GM12878 (cell line): ENCODE results near the gene ZNF48. TPM values are rescaled to one million over a fixed set of nuclear protein-coding genes. Genes with fewer than 3 reads are reported as not detected.

ENCODE experiments used
- ATAC-seq: fragments of 200-7000 bp; cut with Tn5 transposase; 3 replicates; pipeline ENCODE4 v1.9.1; 2020; ENCODE audit warnings: mild to moderate bottlenecking, moderate library complexity
- BruUV-seq: library from RNA; stranded (reverse); fragments of 400-500 nt; replicated peaks from 2 replicates; lab custom pipeline; 2021; lab: Mats Ljungman, UMichigan
- CTCF ChIA-PET: fragments of 300-600 bp; sonication (Branson Sonifier 250); formaldehyde crosslinking; extraction: SDS; loops from one replicate; lab custom pipeline; 2021; ENCODE audit warnings: inconsistent platforms; lab: Yijun Ruan, JAX
- POLR2A ChIA-PET: fragments of 350-600 bp; formaldehyde crosslinking; extraction: SDS; loops from one replicate; lab custom pipeline; 2021; ENCODE audit warnings: inconsistent platforms; lab: Charles Lee
- RAD21 ChIA-PET: fragments of 300-600 bp; sonication (Branson Sonifier 250); formaldehyde crosslinking; loops from one replicate; lab custom pipeline; 2023; ENCODE audit warnings: antibody characterized with exemption; ENCODE audit not compliant: unreplicated experiment; lab: Charles Lee
- SMC1A ChIA-PET: fragments of 300-600 bp; sonication (Branson Sonifier 250); formaldehyde crosslinking; loops from one replicate; lab custom pipeline; 2023; ENCODE audit not compliant: unreplicated experiment, uncharacterized antibody; lab: Charles Lee
- DNase-seq: peaks from one replicate; pipeline ENCODE4 v3.0.0-alpha.2; 2011; ENCODE audit warnings: low read depth, low spot score
- FAIRE-seq: peaks from 3 replicates; lab custom pipeline; 2011; peaks lifted over from hg19 to GRCh38; lab: Jason Lieb, UNC
- H2AFZ ChIP-seq: 2 replicates; pipeline ENCODE4 v1.6.0; 2011; ENCODE audit warnings: low read depth, low read length, control low read depth; ENCODE audit not compliant: control insufficient read depth
- H3K27ac ChIP-seq: 2 replicates; pipeline ENCODE4 v1.5.1; 2011; ENCODE audit warnings: control low read depth; ENCODE audit not compliant: control insufficient read depth, insufficient read depth
- H3K27me3 ChIP-seq, 2 experiments: replicated peaks in 1 of 2; 2 replicates each; pipeline versions ENCODE4 v1.6.0 to v1.6.1; 2011; ENCODE audit warnings: low read length in 1 of 2; ENCODE audit not compliant: control insufficient read depth in 2 of 2, insufficient read depth in 2 of 2
- H3K36me3 ChIP-seq, 2 experiments: 2 replicates each; pipeline ENCODE4 v1.5.1; 2011; ENCODE audit warnings: low read length in 1 of 2; ENCODE audit not compliant: control insufficient read depth in 2 of 2, insufficient read depth in 2 of 2
- H3K4me1 ChIP-seq: 2 replicates; pipeline ENCODE4 v1.6.1; 2011; ENCODE audit warnings: mild to moderate bottlenecking, low read length, moderate library complexity, mixed read lengths; ENCODE audit not compliant: control insufficient read depth, insufficient read depth
- H3K4me2 ChIP-seq: 2 replicates; pipeline ENCODE4 v1.6.0; 2011; ENCODE audit warnings: control low read depth; ENCODE audit not compliant: control insufficient read depth, insufficient read depth
- H3K4me3 ChIP-seq: fragments of 200-600 bp; sonication (generic); 2 replicates; pipeline ENCODE4 v1.5.1; 2016
- H3K79me2 ChIP-seq: 2 replicates; pipeline ENCODE4 v1.6.0; 2011; ENCODE audit warnings: low read length; ENCODE audit not compliant: control insufficient read depth, insufficient read depth
- H3K9ac ChIP-seq: 2 replicates; pipeline ENCODE4 v1.8.0; 2011; ENCODE audit warnings: low read length, control low read depth, mixed read lengths; ENCODE audit not compliant: control insufficient read depth, insufficient read depth
- H3K9me3 ChIP-seq: replicated peaks from 3 replicates; pipeline ENCODE4 v1.5.1; 2011; ENCODE audit warnings: mild to moderate bottlenecking, low read length; ENCODE audit not compliant: control insufficient read depth, insufficient read depth
- H4K20me1 ChIP-seq: 2 replicates; pipeline ENCODE4 v1.6.0; 2011; ENCODE audit not compliant: control insufficient read depth, insufficient read depth
- JUND ChIP-seq: IDR thresholded peaks from 2 replicates; pipeline ENCODE4 v1.6.1; 2012; ENCODE audit warnings: low read depth, mild to moderate bottlenecking, low read length, improper control_type of control experiment, moderate library complexity
- WGBS: methylation state at CpG from one replicate; pipeline ENCODE4 v1.1.6; 2016; ENCODE audit warnings: low lambda C conversion rate; ENCODE audit not compliant: insufficient replicate concordance, insufficient coverage; ENCODE audit errors: missing lambda C conversion rate; 5-methylcytosine and 5-hydroxymethylcytosine counted together
- in situ Hi-C: fragments of 300-500 bp; cut with MboI; formaldehyde crosslinking; loops from 9 replicates; pipeline ENCODE4 v1.14.3; 2018; ENCODE audit warnings: mixed read lengths
- intact Hi-C: fragments of 100-400 bp; cut with micrococcal nuclease; formaldehyde crosslinking; loops from one replicate; pipeline ENCODE4 v1.14.2; 2022; ENCODE audit not compliant: unreplicated experiment
- polyA plus RNA-seq, 11 experiments: library from polyadenylated mRNA; depleted of rRNA in 4 of 11; unstranded in 6 of 11; stranded (reverse) in 5 of 11; fragments of >200 nt; fragmentation: Nextera tagmentation in 4 of 11; fragmentation: Illumina TruSeq in 1 of 11; extraction: Ambion mirVana in 4 of 11; extraction: Trizol in 1 of 11; gene quantifications; 1 replicate in 1 of 11; 2 replicates in 10 of 11; pipeline versions ENCODE4 v1.2.1 to v1.2.3, GENCODE V29; 2011 to 2016; ENCODE audit warnings: inconsistent platforms in 2 of 11, missing spikeins in 2 of 11, low read depth in 1 of 11
- total RNA-seq, 4 experiments: library from RNA; depleted of rRNA in 3 of 4; stranded (reverse); fragments of >200 nt in 3 of 4; fragmentation: Illumina TruSeq in 1 of 4; extraction: Trizol in 1 of 4; gene quantifications; 2 replicates each; pipeline versions ENCODE4 v1.2.1 to v1.2.3, GENCODE V29; 2013 to 2021
- TF ChIP-seq, protein P1 (sequence below): fragments of 450-650 bp; IDR thresholded peaks from 2 replicates; pipeline ENCODE4 v1.6.1; 2016; ENCODE audit warnings: mild to moderate bottlenecking

Gene ZNF48
- total and polyA plus RNA-seq, 10 of the 15 experiments (the other 5 are each of a cell fraction or from before 2014, with no cell fraction given) = 0.14 to 12.0 (median 4.2) TPM

DNA sequence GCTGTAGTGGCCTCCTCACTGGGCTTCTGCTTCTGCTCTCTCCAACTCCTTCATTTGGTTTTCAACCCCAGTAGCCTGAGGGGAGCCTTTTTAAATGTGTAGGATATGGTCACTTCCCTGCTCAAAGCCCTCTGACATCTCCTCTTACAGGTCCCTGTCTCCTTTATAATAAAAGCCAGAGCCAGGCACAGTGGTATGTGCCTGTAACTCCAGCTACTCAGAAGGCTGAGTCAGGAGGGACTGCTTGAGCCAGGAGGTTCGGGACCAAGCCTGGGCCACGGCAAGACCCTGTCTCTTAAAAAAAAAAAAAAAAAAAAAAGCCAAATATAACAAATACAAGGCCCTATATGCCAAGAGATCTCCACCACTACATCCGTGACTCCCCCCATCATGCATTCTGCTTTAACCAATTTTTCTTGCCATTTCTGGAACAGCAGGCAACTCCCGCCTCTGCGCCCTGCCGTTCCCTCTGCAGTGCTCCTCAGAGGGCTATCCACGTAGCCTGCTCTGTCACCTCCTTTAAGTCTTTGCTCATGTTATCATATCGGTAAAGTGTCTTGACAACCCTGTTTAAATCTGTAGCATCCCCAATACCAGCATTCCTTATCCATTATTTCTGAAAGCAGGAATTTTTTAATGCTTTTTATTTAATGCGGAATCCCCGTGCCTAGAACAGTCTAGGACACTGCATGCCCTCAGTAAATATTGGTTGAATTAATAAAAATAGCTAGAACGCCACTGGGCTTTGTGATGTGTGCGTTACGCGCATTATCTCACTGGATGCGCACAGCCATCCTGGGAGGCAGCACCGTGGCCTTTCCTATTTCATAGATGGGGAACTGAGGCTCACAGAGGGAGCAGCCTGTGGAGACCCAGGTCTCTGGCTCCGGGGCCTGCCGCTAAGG is 21.7 kb downstream of the ZNF48 start:
- POLR2A ChIA-PET = interaction anchor here (0.7 to 2.0 kb wide), 11 partner anchors 7 to 326 kb away, joined by 3 to 11 read pairs (median 5); partner anchors contain the start of genes DCTPP1, SEPTIN1, TBX6 and ZNF48
- no peaks in the 10 kb centered on the region for H3K79me2 ChIP-seq
- no peak for TF ChIP-seq JUND
- TF ChIP-seq, protein P1, sequence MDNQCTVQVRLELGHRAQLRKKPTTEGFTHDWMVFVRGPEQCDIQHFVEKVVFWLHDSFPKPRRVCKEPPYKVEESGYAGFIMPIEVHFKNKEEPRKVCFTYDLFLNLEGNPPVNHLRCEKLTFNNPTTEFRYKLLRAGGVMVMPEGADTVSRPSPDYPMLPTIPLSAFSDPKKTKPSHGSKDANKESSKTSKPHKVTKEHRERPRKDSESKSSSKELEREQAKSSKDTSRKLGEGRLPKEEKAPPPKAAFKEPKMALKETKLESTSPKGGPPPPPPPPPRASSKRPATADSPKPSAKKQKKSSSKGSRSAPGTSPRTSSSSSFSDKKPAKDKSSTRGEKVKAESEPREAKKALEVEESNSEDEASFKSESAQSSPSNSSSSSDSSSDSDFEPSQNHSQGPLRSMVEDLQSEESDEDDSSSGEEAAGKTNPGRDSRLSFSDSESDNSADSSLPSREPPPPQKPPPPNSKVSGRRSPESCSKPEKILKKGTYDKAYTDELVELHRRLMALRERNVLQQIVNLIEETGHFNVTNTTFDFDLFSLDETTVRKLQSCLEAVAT = 0 out of 2 replicates have a peak, but pooled peaks have one; percentile 42
- H3K4me3 ChIP-seq = peak overlapping the region; percentile 69
- H3K27me3 ChIP-seq = no peaks in the 10 kb centered on the region
- H3K27ac ChIP-seq = 0 out of 2 replicates have a peak overlapping the region, but pooled peaks have one; percentile 47
- no peak for FAIRE-seq
- H4K20me1 ChIP-seq = no peaks in the 10 kb centered on the region
- DNase-seq = no peak
- peaks cover 8% of the 10 kb centered on the region for H3K4me1 ChIP-seq
- in situ Hi-C loops = no loop called here
- WGBS = 87% methylated on average over 18 of the region's 18 CpGs
- BruUV-seq = no TSS peak
- peak overlapping the region; percentile 60 for H3K9ac ChIP-seq
- SMC1A ChIA-PET = interaction anchor here (0.6 to 1.5 kb wide), 8 partner anchors 7 to 278 kb away, joined by 3 to 12 read pairs (median 5); partner anchors contain the start of genes DCTPP1, TBC1D10B and ZNF747
- CTCF ChIA-PET = interaction anchor here (0.6 to 3.6 kb wide), 11 partner anchors 8 to 325 kb away, joined by 3 to 20 read pairs (median 5); partner anchors contain the start of genes DCTPP1, TBC1D10B, TBX6 and ZNF764
- intact Hi-C loops = no loop called here
- no peaks in the 10 kb centered on the region for H3K9me3 ChIP-seq
- H3K36me3 ChIP-seq = peaks cover 3 to 6% of the 10 kb centered on the region in 2 experiments; a peak in 3 of 4 replicates
- H2AFZ ChIP-seq = peak overlapping the region; percentile 94
- peak overlapping the region; percentile 82 for H3K4me2 ChIP-seq
- RAD21 ChIA-PET = interaction anchor here (0.9 to 2.0 kb wide), 16 partner anchors 8 to 326 kb away, joined by 3 to 17 read pairs (median 5); partner anchors contain the start of genes CORO1A, DCTPP1, TBC1D10B and TBX6
- no peak for ATAC-seq
